WTC11 (cell line): Measurements from ENCODE around the gene MEGF9. TPM values are rescaled to one million over a fixed set of nuclear protein-coding genes. Genes with fewer than 3 reads are reported as not detected.

Source experiments
- ATAC-seq: fragments of 200-7000 bp; cut with Tn5 transposase; 2 replicates; pipeline ENCODE4 v1.10.0; 2021; ENCODE audit warnings: mild to moderate bottlenecking, moderate library complexity
- CTCF ChIA-PET: fragments of 300-600 bp; sonication (Branson Sonifier 250); formaldehyde crosslinking; loops from one replicate; lab custom pipeline; 2021; ENCODE audit warnings: antibody characterized with exemption; lab: Charles Lee
- POLR2A ChIA-PET: fragments of 350-600 bp; sonication (Branson Sonifier 250); formaldehyde crosslinking; loops from one replicate; lab custom pipeline; 2021; ENCODE audit warnings: antibody characterized with exemption; lab: Charles Lee
- DNase-seq: peaks from one replicate; pipeline ENCODE4 v3.0.0; 2021; ENCODE audit warnings: low spot score
- H3K27ac Mint-ChIP-seq: 2 replicates; pipeline ENCODE4 v1.8.0; 2021; ENCODE audit warnings: mixed read lengths
- H3K27me3 Mint-ChIP-seq: 2 replicates; pipeline ENCODE4 v1.8.0; 2021; ENCODE audit warnings: low read depth, mild to moderate bottlenecking, moderate library complexity, mixed read lengths
- H3K36me3 Mint-ChIP-seq: 2 replicates; pipeline ENCODE4 v1.8.0; 2021; ENCODE audit warnings: mixed read lengths
- H3K4me1 Mint-ChIP-seq: 2 replicates; pipeline ENCODE4 v1.8.0; 2022; ENCODE audit warnings: mixed read lengths
- H3K4me3 Mint-ChIP-seq: 2 replicates; pipeline ENCODE4 v1.8.0; 2021; ENCODE audit warnings: mild to moderate bottlenecking, moderate library complexity, mixed read lengths
- H3K9me3 Mint-ChIP-seq: 2 replicates; pipeline ENCODE4 v1.8.0; 2021; ENCODE audit warnings: mixed read lengths
- ATF1 ChIP-seq: sonication (generic); formaldehyde crosslinking; IDR thresholded peaks from 2 replicates; pipeline ENCODE4 v1.8.1; 2023; ENCODE audit warnings: mild to moderate bottlenecking, moderate library complexity, missing genetic modification reagents
- CREB1 ChIP-seq: sonication (generic); formaldehyde crosslinking; IDR thresholded peaks from 2 replicates; pipeline ENCODE4 v1.8.0; 2023; ENCODE audit warnings: mild to moderate bottlenecking, missing genetic modification reagents
- ERG ChIP-seq: fragments of 250-450 bp; sonication (Bioruptor Pico); IDR thresholded peaks from 2 replicates; pipeline ENCODE4 v1.8.0; 2021; ENCODE audit warnings: mild to moderate bottlenecking
- GTF2I ChIP-seq: fragments of 250-450 bp; sonication (Bioruptor Pico); conservative IDR thresholded peaks from 2 replicates; pipeline ENCODE4 v1.4.0; 2021; ENCODE audit warnings: mild to moderate bottlenecking
- KAT7 ChIP-seq: sonication (generic); formaldehyde crosslinking; IDR thresholded peaks from 2 replicates; pipeline ENCODE4 v1.8.1; 2023; ENCODE audit warnings: missing genetic modification reagents, mild to moderate bottlenecking, borderline replicate concordance
- NFYB ChIP-seq: sonication (generic); formaldehyde crosslinking; conservative IDR thresholded peaks from 2 replicates; pipeline ENCODE4 v1.8.0; 2022; ENCODE audit warnings: low read depth, missing genetic modification reagents
- OVOL2 ChIP-seq: fragments of 250-450 bp; sonication (Bioruptor Pico); IDR thresholded peaks from 2 replicates; pipeline ENCODE4 v1.9.0; 2021; ENCODE audit warnings: mild to moderate bottlenecking, borderline replicate concordance
- PRRX2 ChIP-seq: fragments of 250-450 bp; sonication (Bioruptor Pico); IDR thresholded peaks from 2 replicates; pipeline ENCODE4 v1.8.0; 2021; ENCODE audit warnings: mild to moderate bottlenecking
- SMAD3 ChIP-seq: sonication (generic); formaldehyde crosslinking; IDR thresholded peaks from 2 replicates; pipeline ENCODE4 v1.8.0; 2022; ENCODE audit warnings: missing genetic modification reagents, mild to moderate bottlenecking, borderline replicate concordance
- ZNF416 ChIP-seq: fragments of 250-450 bp; sonication (Bioruptor Pico); IDR thresholded peaks from 2 replicates; pipeline ENCODE4 v1.9.0; 2021; ENCODE audit warnings: mild to moderate bottlenecking, inconsistent platforms
- ZNF512 ChIP-seq: sonication (generic); formaldehyde crosslinking; IDR thresholded peaks from 2 replicates; pipeline ENCODE4 v1.8.1; 2022; ENCODE audit warnings: missing genetic modification reagents, borderline replicate concordance
- ZNF532 ChIP-seq: fragments of 250-450 bp; sonication (Bioruptor Pico); IDR thresholded peaks from 2 replicates; pipeline ENCODE4 v1.9.0; 2021; ENCODE audit warnings: mild to moderate bottlenecking, borderline replicate concordance
- total RNA-seq: library from RNA; stranded (reverse); gene quantifications from 3 replicates; pipeline ENCODE4 v1.2.3, GENCODE V29; 2021
- TF ChIP-seq, protein P1 (sequence below): fragments of 250-450 bp; sonication (Bioruptor Pico); IDR thresholded peaks from 2 replicates; pipeline ENCODE4 v1.9.0; 2021; ENCODE audit warnings: moderate library complexity, mild to moderate bottlenecking, inconsistent platforms, borderline replicate concordance
- TF ChIP-seq, protein P2 (sequence below): fragments of 250-450 bp; sonication (Bioruptor Pico); conservative IDR thresholded peaks from 2 replicates; pipeline ENCODE4 v1.9.0; 2021; ENCODE audit warnings: mild to moderate bottlenecking
- TF ChIP-seq, protein P3 (sequence below): sonication (generic); formaldehyde crosslinking; IDR thresholded peaks from 2 replicates; pipeline ENCODE4 v1.8.0; 2022; ENCODE audit warnings: mild to moderate bottlenecking, missing genetic modification reagents
- TF ChIP-seq, protein P4 (sequence below): fragments of 200-600 bp; IDR thresholded peaks from 2 replicates; pipeline ENCODE4 v1.8.0; 2022; ENCODE audit warnings: antibody characterized with exemption

Gene MEGF9
- total RNA-seq, 1 experiment from 2014 or later = 0.92 TPM

DNA sequence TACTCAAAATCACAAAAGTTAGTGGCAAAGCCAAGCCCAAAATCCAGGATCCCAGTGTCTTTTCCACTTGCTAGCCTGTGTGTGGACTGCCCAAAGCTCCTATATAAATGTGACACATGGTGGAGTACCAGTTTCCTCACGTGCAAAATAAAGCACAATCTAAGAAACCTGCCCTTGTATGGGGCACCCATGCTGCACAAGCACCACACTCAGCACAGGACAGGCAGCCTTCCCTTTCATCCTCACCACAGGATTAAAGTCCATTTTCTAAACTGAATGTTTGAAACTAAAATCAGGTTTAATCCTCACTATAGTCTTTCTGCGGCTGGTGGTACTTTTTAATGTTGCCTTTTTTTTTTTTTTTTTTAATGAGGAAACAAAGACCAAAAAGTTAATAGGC lies 139.8 kb downstream of the MEGF9 start:
- Mint-ChIP-seq H3K4me3 (no peak overlapping the region), H3K4me1 (peaks cover 10% of the 10 kb centered on the region), H3K27ac (no peak overlapping the region), H3K9me3 (no peaks in the 10 kb centered on the region), H3K27me3 (no peaks in the 10 kb centered on the region), H3K36me3 (peaks cover 19% of the 10 kb centered on the region)
- TF ChIP-seq, protein P1, sequence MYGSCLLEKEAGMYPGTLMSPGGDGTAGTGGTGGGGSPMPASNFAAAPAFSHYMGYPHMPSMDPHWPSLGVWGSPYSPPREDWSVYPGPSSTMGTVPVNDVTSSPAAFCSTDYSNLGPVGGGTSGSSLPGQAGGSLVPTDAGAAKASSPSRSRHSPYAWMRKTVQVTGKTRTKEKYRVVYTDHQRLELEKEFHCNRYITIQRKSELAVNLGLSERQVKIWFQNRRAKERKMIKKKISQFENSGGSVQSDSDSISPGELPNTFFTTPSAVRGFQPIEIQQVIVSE (CRISPR knock-in tag) = no peak
- TF ChIP-seq GTF2I (CRISPR knock-in tag) (no peak), PRRX2 (CRISPR knock-in tag) (no peak), ERG (CRISPR knock-in tag) (no peak), OVOL2 (CRISPR knock-in tag) (no peak), NFYB (CRISPR knock-in tag) (no peak), ZNF532 (no peak), CREB1 (CRISPR knock-in tag) (no peak), ZNF512 (CRISPR knock-in tag) (no peak), ZNF416 (no peak)
- TF ChIP-seq, protein P2, sequence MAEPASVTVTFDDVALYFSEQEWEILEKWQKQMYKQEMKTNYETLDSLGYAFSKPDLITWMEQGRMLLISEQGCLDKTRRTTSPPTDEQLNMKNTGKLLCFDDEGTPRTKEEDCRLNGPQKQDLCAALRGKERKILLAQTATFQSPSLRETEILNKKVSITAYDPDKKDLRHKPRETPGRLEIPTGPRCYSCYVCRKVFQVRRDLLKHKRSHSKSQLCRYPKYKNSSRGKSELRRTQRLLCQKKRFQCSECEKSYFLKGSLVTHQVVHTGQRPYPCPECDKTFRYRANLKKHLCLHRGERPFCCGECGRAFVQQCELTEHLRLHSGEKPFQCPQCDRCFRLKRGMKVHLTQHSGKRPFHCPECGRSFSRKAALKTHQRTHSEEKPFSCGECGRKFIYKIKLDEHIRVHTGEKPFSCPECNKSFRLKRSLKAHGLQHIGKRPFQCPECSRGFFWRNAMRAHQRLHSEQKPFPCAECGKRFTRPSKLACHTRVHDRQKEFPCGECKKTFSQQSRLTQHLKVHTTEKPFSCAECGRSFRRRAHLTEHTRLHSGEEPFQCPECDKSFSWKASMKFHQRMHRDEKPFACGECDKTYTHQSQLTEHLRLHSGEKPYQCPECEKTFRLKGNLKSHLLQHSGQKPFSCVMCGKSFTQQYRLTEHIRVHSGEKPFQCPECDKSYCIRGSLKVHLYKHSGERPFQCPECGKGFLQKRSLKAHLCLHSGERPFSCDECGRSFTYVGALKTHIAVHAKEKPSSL (CRISPR knock-in tag) = no peak
- ChIA-PET CTCF (no interaction called here), POLR2A (no interaction called here)
- ATAC-seq (no peak), DNase-seq (no peak)

GRCh38 chr9:120572472-120572871 lies 141.8 kb downstream of the MEGF9 start:
- POLR2A ChIA-PET = no interaction called here
- DNase-seq = no peak
- CTCF ChIA-PET = no interaction called here
- Mint-ChIP-seq H3K9me3 (no peaks in the 10 kb centered on the region), H3K4me1 (no peaks in the 10 kb centered on the region), H3K36me3 (peaks cover 36% of the 10 kb centered on the region), H3K4me3 (no peak overlapping the region), H3K27me3 (no peaks in the 10 kb centered on the region), H3K27ac (no peak overlapping the region)
- TF ChIP-seq, protein P3, sequence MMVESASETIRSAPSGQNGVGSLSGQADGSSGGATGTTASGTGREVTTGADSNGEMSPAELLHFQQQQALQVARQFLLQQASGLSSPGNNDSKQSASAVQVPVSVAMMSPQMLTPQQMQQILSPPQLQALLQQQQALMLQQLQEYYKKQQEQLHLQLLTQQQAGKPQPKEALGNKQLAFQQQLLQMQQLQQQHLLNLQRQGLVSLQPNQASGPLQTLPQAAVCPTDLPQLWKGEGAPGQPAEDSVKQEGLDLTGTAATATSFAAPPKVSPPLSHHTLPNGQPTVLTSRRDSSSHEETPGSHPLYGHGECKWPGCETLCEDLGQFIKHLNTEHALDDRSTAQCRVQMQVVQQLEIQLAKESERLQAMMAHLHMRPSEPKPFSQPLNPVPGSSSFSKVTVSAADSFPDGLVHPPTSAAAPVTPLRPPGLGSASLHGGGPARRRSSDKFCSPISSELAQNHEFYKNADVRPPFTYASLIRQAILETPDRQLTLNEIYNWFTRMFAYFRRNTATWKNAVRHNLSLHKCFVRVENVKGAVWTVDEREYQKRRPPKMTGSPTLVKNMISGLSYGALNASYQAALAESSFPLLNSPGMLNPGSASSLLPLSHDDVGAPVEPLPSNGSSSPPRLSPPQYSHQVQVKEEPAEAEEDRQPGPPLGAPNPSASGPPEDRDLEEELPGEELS = no peak
- TF ChIP-seq ATF1 (CRISPR knock-in tag) (no peak), KAT7 (CRISPR knock-in tag) (no peak), SMAD3 (CRISPR knock-in tag) (no peak)
- TF ChIP-seq, protein P4, sequence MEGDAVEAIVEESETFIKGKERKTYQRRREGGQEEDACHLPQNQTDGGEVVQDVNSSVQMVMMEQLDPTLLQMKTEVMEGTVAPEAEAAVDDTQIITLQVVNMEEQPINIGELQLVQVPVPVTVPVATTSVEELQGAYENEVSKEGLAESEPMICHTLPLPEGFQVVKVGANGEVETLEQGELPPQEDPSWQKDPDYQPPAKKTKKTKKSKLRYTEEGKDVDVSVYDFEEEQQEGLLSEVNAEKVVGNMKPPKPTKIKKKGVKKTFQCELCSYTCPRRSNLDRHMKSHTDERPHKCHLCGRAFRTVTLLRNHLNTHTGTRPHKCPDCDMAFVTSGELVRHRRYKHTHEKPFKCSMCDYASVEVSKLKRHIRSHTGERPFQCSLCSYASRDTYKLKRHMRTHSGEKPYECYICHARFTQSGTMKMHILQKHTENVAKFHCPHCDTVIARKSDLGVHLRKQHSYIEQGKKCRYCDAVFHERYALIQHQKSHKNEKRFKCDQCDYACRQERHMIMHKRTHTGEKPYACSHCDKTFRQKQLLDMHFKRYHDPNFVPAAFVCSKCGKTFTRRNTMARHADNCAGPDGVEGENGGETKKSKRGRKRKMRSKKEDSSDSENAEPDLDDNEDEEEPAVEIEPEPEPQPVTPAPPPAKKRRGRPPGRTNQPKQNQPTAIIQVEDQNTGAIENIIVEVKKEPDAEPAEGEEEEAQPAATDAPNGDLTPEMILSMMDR = no peak
- no peak for ATAC-seq
